Jurkat, Clone E6-1 (cell line): Measurements from ENCODE around the gene SLC8A1.

Source experiments
- DNase-seq: peaks from one replicate; pipeline ENCODE4 v3.0.0-alpha.2; 2011; ENCODE audit warnings: low read depth, low spot score
- H3K4me3 ChIP-seq: 2 replicates; pipeline ENCODE4 v1.5.1; 2011; ENCODE audit warnings: mild to moderate bottlenecking, low read length, control low read depth, moderate library complexity

SLC8A1 gene

GRCh38 chr2:40228310-40228709, 223.6 kb downstream of the SLC8A1 start:
- H3K4me3 ChIP-seq: no peak overlapping the region
- DNase-seq: no peak

GRCh38 chr2:40227210-40227609, 224.7 kb downstream of the SLC8A1 start:
- no peak overlapping the region for H3K4me3 ChIP-seq
- no peak for DNase-seq

- DNase-seq: no peak
- no peak overlapping the region for H3K4me3 ChIP-seq
Measured at GRCh38 chr2:40226637-40227036, 225.3 kb downstream of the SLC8A1 start.

- no peak for DNase-seq
Measured at GRCh38 chr2:40225670-40226210, 226.2 kb downstream of the SLC8A1 start.

GRCh38 chr2:40224318-40224717, 227.6 kb downstream of the SLC8A1 start:
- H3K4me3 ChIP-seq: no peak overlapping the region
- DNase-seq: no peak

More at GRCh38 chr2:40225670-40226210, 226.2 kb downstream of the SLC8A1 start:
- H3K4me3 ChIP-seq: no peak overlapping the region

GRCh38 chr2:40220177-40220925, 231.5 kb downstream of the SLC8A1 start:
- no peak for DNase-seq
- H3K4me3 ChIP-seq: no peak overlapping the region

GRCh38 chr2:40219141-40219540, 232.7 kb downstream of the SLC8A1 start:
- DNase-seq: no peak
- no peak overlapping the region for H3K4me3 ChIP-seq

- no peak for DNase-seq
- H3K4me3 ChIP-seq: no peak overlapping the region
Measured at GRCh38 chr2:40218679-40219078, 233.2 kb downstream of the SLC8A1 start.

GRCh38 chr2:40213619-40214018, 238.3 kb downstream of the SLC8A1 start:
- no peak overlapping the region for H3K4me3 ChIP-seq
- no peak for DNase-seq

- H3K4me3 ChIP-seq: no peak overlapping the region
- DNase-seq: no peak
Measured at GRCh38 chr2:40213071-40213470, 238.8 kb downstream of the SLC8A1 start.

- no peak overlapping the region for H3K4me3 ChIP-seq
- DNase-seq: no peak
Measured at GRCh38 chr2:40210968-40211353, 240.9 kb downstream of the SLC8A1 start.

- no peak for DNase-seq
- H3K4me3 ChIP-seq: no peak overlapping the region
Measured at GRCh38 chr2:40210344-40210967, 241.4 kb downstream of the SLC8A1 start.

GRCh38 chr2:40209761-40210160, 242.1 kb downstream of the SLC8A1 start:
- H3K4me3 ChIP-seq: no peak overlapping the region
- DNase-seq: no peak

- no peak overlapping the region for H3K4me3 ChIP-seq
- DNase-seq: no peak
Measured at GRCh38 chr2:40208463-40208862, 243.4 kb downstream of the SLC8A1 start.

GRCh38 chr2:40204268-40204667, 247.6 kb downstream of the SLC8A1 start:
- DNase-seq: no peak
- no peak overlapping the region for H3K4me3 ChIP-seq

- no peak overlapping the region for H3K4me3 ChIP-seq
- no peak for DNase-seq
Measured at GRCh38 chr2:40202798-40203400, 249.0 kb downstream of the SLC8A1 start.

GRCh38 chr2:40201425-40201824, 250.5 kb downstream of the SLC8A1 start:
- H3K4me3 ChIP-seq: no peak overlapping the region
- DNase-seq: no peak

- H3K4me3 ChIP-seq: no peak overlapping the region
- no peak for DNase-seq
Measured at GRCh38 chr2:40200366-40200915, 251.4 kb downstream of the SLC8A1 start.

- no peak overlapping the region for H3K4me3 ChIP-seq
- DNase-seq: no peak
Measured at GRCh38 chr2:40199771-40200170, 252.1 kb downstream of the SLC8A1 start.

- DNase-seq: no peak
- no peak overlapping the region for H3K4me3 ChIP-seq
Measured at GRCh38 chr2:40197121-40197520, 254.8 kb downstream of the SLC8A1 start.
